H1 (cell line): Measurements from ENCODE around the gene SPAG8. TPM values are rescaled to one million over a fixed set of nuclear protein-coding genes. Genes with fewer than 3 reads are reported as not detected.

Experiments used
- CTCF ChIA-PET: fragments of 300-600 bp; sonication (Branson Sonifier 250); formaldehyde crosslinking; loops from one replicate; lab custom pipeline; 2021; ENCODE audit not compliant: partially characterized antibody; lab: Charles Lee
- POLR2A ChIA-PET: fragments of 300-600 bp; sonication (Branson Sonifier 250); formaldehyde crosslinking; loops from one replicate; lab custom pipeline; 2021; ENCODE audit warnings: inconsistent platforms; ENCODE audit not compliant: partially characterized antibody; lab: Charles Lee
- DNase-seq, 2 experiments: peaks; one replicate each; pipeline versions ENCODE4 v3.0.0 to v3.0.0-alpha.2; 2010 to 2022; ENCODE audit warnings: low spot score in 2 of 2, low read depth in 1 of 2, mixed read lengths in 1 of 2
- FAIRE-seq: peaks from 2 replicates; lab custom pipeline; 2011; peaks lifted over from hg19 to GRCh38; lab: Jason Lieb, UNC
- H2AFZ ChIP-seq: 2 replicates; pipeline ENCODE4 v1.8.1; 2012; ENCODE audit warnings: low read length, inconsistent platforms
- H2AK5ac ChIP-seq: 2 replicates; pipeline ENCODE4 v1.6.1; 2013; ENCODE audit warnings: low read depth, low read length
- H2BK120ac ChIP-seq: replicated peaks from 2 replicates; pipeline ENCODE3; 2013; ENCODE audit warnings: low read depth, low read length, inconsistent platforms
- H2BK12ac ChIP-seq: 2 replicates; pipeline ENCODE4 v1.6.1; 2013; ENCODE audit warnings: low read depth, low read length
- H2BK15ac ChIP-seq: 2 replicates; pipeline ENCODE4 v1.6.1; 2013; ENCODE audit warnings: low read length
- H2BK20ac ChIP-seq: 2 replicates; pipeline ENCODE4 v1.6.1; 2013; ENCODE audit warnings: low read length
- H2BK5ac ChIP-seq: 2 replicates; pipeline ENCODE4 v1.6.1; 2013; ENCODE audit warnings: low read depth, low read length
- H3K14ac ChIP-seq: 2 replicates; pipeline ENCODE4 v1.6.1; 2013; ENCODE audit warnings: inconsistent platforms; ENCODE audit not compliant: insufficient read length
- H3K18ac ChIP-seq: 2 replicates; pipeline ENCODE4 v1.6.1; 2013; ENCODE audit warnings: low read length; ENCODE audit errors: extremely low read depth
- H3K23ac ChIP-seq: 2 replicates; pipeline ENCODE4 v1.6.1; 2013; ENCODE audit warnings: inconsistent platforms; ENCODE audit not compliant: insufficient read length
- H3K23me2 ChIP-seq: 2 replicates; pipeline ENCODE4 v1.6.1; 2013; ENCODE audit warnings: low read depth, low read length
- H3K27ac ChIP-seq: 2 replicates; pipeline ENCODE4 v1.6.1; 2011; ENCODE audit warnings: low read depth, low read length, inconsistent platforms
- H3K27me3 ChIP-seq, 4 experiments: replicated peaks in 1 of 4; 1 replicate in 1 of 4; 2 replicates in 3 of 4; pipeline versions ENCODE4 v1.6.1 to v1.8.1; 2011 to 2013; ENCODE audit warnings: low read length in 3 of 4, mild to moderate bottlenecking in 3 of 4, inconsistent platforms in 2 of 4, mixed read lengths in 2 of 4, moderate library complexity in 1 of 4; ENCODE audit not compliant: control insufficient read depth in 3 of 4, insufficient read depth in 3 of 4; ENCODE audit errors: extremely low read depth in 1 of 4
- H3K36me3 ChIP-seq, 4 experiments: 2 replicates each; pipeline versions ENCODE4 v1.6.1 to v1.8.1; 2011 to 2013; ENCODE audit warnings: mild to moderate bottlenecking in 4 of 4, low read length in 3 of 4, moderate library complexity in 2 of 4, control low read depth in 1 of 4, inconsistent platforms in 1 of 4; ENCODE audit not compliant: insufficient read depth in 4 of 4, control insufficient read depth in 2 of 4
- H3K4ac ChIP-seq: replicated peaks from 2 replicates; pipeline ENCODE3; 2013; ENCODE audit warnings: low read length, low read depth, mixed read lengths, inconsistent platforms; ENCODE audit not compliant: insufficient read length
- H3K4me1 ChIP-seq, 4 experiments: replicated peaks in 1 of 4; 1 replicate in 1 of 4; 2 replicates in 3 of 4; pipeline versions ENCODE4 v1.6.1 to v1.8.1; 2011 to 2013; ENCODE audit warnings: low read length in 3 of 4, inconsistent platforms in 2 of 4, mixed read lengths in 1 of 4; ENCODE audit not compliant: insufficient read depth in 4 of 4, control insufficient read depth in 3 of 4
- H3K4me2 ChIP-seq, 2 experiments: 2 replicates each; pipeline versions ENCODE4 v1.6.1 to v1.8.1; 2011 to 2013; ENCODE audit warnings: low read depth in 2 of 2, low read length in 2 of 2, control low read depth in 1 of 2, inconsistent platforms in 1 of 2, mild to moderate bottlenecking in 1 of 2; ENCODE audit not compliant: insufficient read depth in 1 of 2
- H3K4me3 ChIP-seq, 4 experiments: fragments of 200-600, 300-600 bp in 1 of 4; sonication (generic), shearing (Covaris generic), sonication (Bioruptor Twin) in 1 of 4; 2 replicates each; pipeline versions ENCODE4 v1.5.1 to v1.8.1; 2011 to 2016; ENCODE audit warnings: low read length in 4 of 4, low read depth in 3 of 4, control low read depth in 2 of 4, inconsistent platforms in 2 of 4, mild to moderate bottlenecking in 2 of 4, mixed read lengths in 1 of 4, moderate library complexity in 1 of 4; ENCODE audit not compliant: insufficient read depth in 2 of 4; ENCODE audit errors: extremely low read depth in 1 of 4
- H3K56ac ChIP-seq: replicated peaks from 2 replicates; pipeline ENCODE3; 2013; ENCODE audit warnings: low read depth, mild to moderate bottlenecking, mixed read lengths, low read length, inconsistent platforms; ENCODE audit not compliant: insufficient read length
- H3K79me1 ChIP-seq: 2 replicates; pipeline ENCODE4 v1.6.1; 2013; ENCODE audit warnings: low read depth, low read length, control low read depth
- H3K79me2 ChIP-seq, 2 experiments: 2 replicates each; pipeline versions ENCODE4 v1.6.1 to v1.8.1; 2012 to 2013; ENCODE audit warnings: low read length in 2 of 2, mild to moderate bottlenecking in 2 of 2, inconsistent platforms in 1 of 2; ENCODE audit not compliant: insufficient read depth in 2 of 2, control insufficient read depth in 1 of 2
- H3K9ac ChIP-seq, 4 experiments: replicated peaks in 1 of 4; 1 replicate in 1 of 4; 2 replicates in 3 of 4; pipeline versions ENCODE4 v1.6.1 to v1.8.1; 2011 to 2013; ENCODE audit warnings: low read depth in 3 of 4, low read length in 3 of 4, control low read depth in 2 of 4, mild to moderate bottlenecking in 2 of 4, moderate library complexity in 2 of 4, inconsistent platforms in 1 of 4; ENCODE audit errors: extremely low read depth in 1 of 4
- H3K9me3 ChIP-seq, 2 experiments: 2 replicates each; pipeline versions ENCODE4 v1.6.1 to v1.8.1; 2012 to 2013; ENCODE audit warnings: mild to moderate bottlenecking in 2 of 2, moderate library complexity in 2 of 2, control low read depth in 1 of 2, inconsistent platforms in 1 of 2, low read depth in 1 of 2, low read length in 1 of 2, mixed read lengths in 1 of 2; ENCODE audit not compliant: insufficient read depth in 2 of 2
- H4K20me1 ChIP-seq, 2 experiments: replicated peaks in 1 of 2; 2 replicates each; pipeline versions ENCODE3 to v1.8.1; 2011 to 2013; ENCODE audit warnings: inconsistent platforms in 2 of 2, low read length in 2 of 2, mild to moderate bottlenecking in 1 of 2; ENCODE audit not compliant: insufficient read depth in 2 of 2, control insufficient read depth in 1 of 2
- H4K5ac ChIP-seq: 2 replicates; pipeline ENCODE4 v1.6.1; 2013; ENCODE audit warnings: low read length, low read depth, mixed read lengths, inconsistent platforms; ENCODE audit not compliant: insufficient read length
- H4K8ac ChIP-seq: 2 replicates; pipeline ENCODE4 v1.8.0; 2013; ENCODE audit warnings: mild to moderate bottlenecking, moderate library complexity, low read length, inconsistent platforms; ENCODE audit not compliant: insufficient read depth; ENCODE audit errors: extremely low read depth
- H4K91ac ChIP-seq: replicated peaks from 2 replicates; pipeline ENCODE3; 2013; ENCODE audit warnings: low read length, mixed read lengths, inconsistent platforms; ENCODE audit not compliant: insufficient read length
- POLR2AphosphoS5 ChIP-seq: IDR thresholded peaks from 2 replicates; pipeline ENCODE4 v1.6.1; 2011; ENCODE audit warnings: low read depth, low read length
- WGBS, 2 experiments: shearing (Covaris generic) in 1 of 2; methylation state at CpG; one replicate each; pipeline versions ENCODE4 v1.1.6 to v1.1.7; 2013 to 2015; ENCODE audit warnings: low lambda C conversion rate in 2 of 2, mixed read lengths in 2 of 2, inconsistent platforms in 1 of 2, low coverage in 1 of 2, missing lambda C conversion rate in 1 of 2; ENCODE audit not compliant: insufficient replicate concordance in 2 of 2, insufficient coverage in 1 of 2, insufficient read length in 1 of 2; ENCODE audit errors: extremely low coverage in 1 of 2, missing lambda C conversion rate in 1 of 2; 5-methylcytosine and 5-hydroxymethylcytosine counted together
- polyA plus RNA-seq, 7 experiments: library from polyadenylated mRNA; depleted of rRNA in 3 of 7; stranded (reverse) in 5 of 7; unstranded in 2 of 7; fragments of >200 nt in 5 of 7; fragments of 200-250 nt in 2 of 7; gene quantifications; 1 replicate in 5 of 7; 2 replicates in 1 of 7; 4 replicates in 1 of 7; pipeline versions ENCODE4 v1.2.1 to v1.2.3, GENCODE V29; 2011 to 2013; ENCODE audit warnings: missing spikeins in 2 of 7, mixed read lengths in 2 of 7
- total RNA-seq: library from RNA; stranded (reverse); fragmentation: NEBNext Ultra II Directional; extraction: Animal tissue kit (Norgen Biotek cat#: 25700); gene quantifications from 2 replicates; pipeline ENCODE4 v1.2.1, GENCODE V29; 2021

The SPAG8 gene
- total and polyA plus RNA-seq, 2 of the 8 experiments (the other 6 are each of a cell fraction or from before 2014, with no cell fraction given) = 0.37 to 0.44 TPM

DNA sequence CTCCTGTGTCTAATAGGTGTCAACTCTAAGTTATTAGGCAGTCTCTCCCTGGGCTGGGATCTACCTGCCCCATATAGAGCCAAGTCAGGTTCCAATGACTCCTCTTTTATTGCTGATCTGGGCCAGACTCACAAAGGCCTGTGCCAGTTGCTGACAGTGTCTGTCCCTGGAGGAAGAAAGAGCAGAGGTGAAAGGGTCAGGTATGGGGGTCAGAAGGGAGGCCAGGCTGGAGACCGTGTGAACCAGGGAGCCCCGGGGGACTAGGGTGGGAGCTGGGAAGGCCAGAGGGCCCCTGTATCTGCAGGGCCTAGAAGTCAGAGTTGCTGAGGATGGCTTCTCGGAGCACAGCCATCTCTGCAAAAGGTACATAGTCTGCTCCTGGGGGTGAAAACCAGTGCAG is 6.3 kb upstream of the SPAG8 start:
- H3K14ac ChIP-seq = no peak overlapping the region
- no peaks in the 10 kb centered on the region for H3K36me3 ChIP-seq
- no peak overlapping the region for H2AFZ ChIP-seq

More for the DNA sequence above, 6.3 kb upstream of the SPAG8 start:
- no peak overlapping the region for H4K91ac ChIP-seq
- no peak overlapping the region for H2AK5ac ChIP-seq
- no peaks in the 10 kb centered on the region for H4K20me1 ChIP-seq
- H3K9me3 ChIP-seq = no peaks in the 10 kb centered on the region
- DNase-seq = no peak
- H3K4me1 ChIP-seq = peaks cover 0 to 6% (median 4%) of the 10 kb centered on the region in 4 experiments; a peak in 3 of 7 replicates
- H3K56ac ChIP-seq = no peak overlapping the region
- no peaks in the 10 kb centered on the region for H3K79me1 ChIP-seq
- no peak for FAIRE-seq
- no peak for TF ChIP-seq POLR2AphosphoS5
- no peak overlapping the region for H2BK120ac ChIP-seq
- no peak overlapping the region for H3K23ac ChIP-seq
- H2BK5ac ChIP-seq = no peak overlapping the region
- no peaks in the 10 kb centered on the region for H3K79me2 ChIP-seq
- 91% methylated on average over 3 of the region's 3 CpGs; no CpG with 5 or more reads in 1 of the 2 experiments for WGBS, 2 experiments
- H3K4me2 ChIP-seq = no peak overlapping the region
- no peaks in the 10 kb centered on the region for H3K27me3 ChIP-seq
- no peak overlapping the region for H3K27ac ChIP-seq
- H4K5ac ChIP-seq = no peak overlapping the region
- no peak overlapping the region for H2BK20ac ChIP-seq
- no peak overlapping the region for H3K18ac ChIP-seq
- no peak overlapping the region for H3K9ac ChIP-seq
- H2BK15ac ChIP-seq = no peak overlapping the region
- H3K4ac ChIP-seq = no peak overlapping the region
- ChIA-PET POLR2A (no interaction called here), CTCF (interaction anchor here (1.2 kb wide), 1 partner anchor 8 kb away, joined by 5 read pairs; no protein-coding TSS in a partner anchor)
- no peak overlapping the region for H4K8ac ChIP-seq
- no peak overlapping the region for H2BK12ac ChIP-seq
- H3K4me3 ChIP-seq = no peak overlapping the region
- no peaks in the 10 kb centered on the region; the same call in 1 of the 2 replicates for H3K23me2 ChIP-seq
